Duodenal mucosa (tissue), 2 donors: ENCODE measurements around the gene B3GALT6.
"Not testable (repeated sequence)": the region's sequence is repeated elsewhere in the genome, so short reads cannot be mapped to it uniquely, and the experiment has no call there.

ENCODE experiments used
- H3K27ac ChIP-seq: one replicate; pipeline ENCODE4 v1.7.0; 2013; ENCODE audit warnings: low read depth, low read length
- H3K27me3 ChIP-seq, 2 donors: one replicate each; pipeline ENCODE4 v1.7.0; 2013; ENCODE audit warnings: low read length in 2 of 2, control low read depth in 1 of 2; ENCODE audit not compliant: insufficient read depth in 2 of 2, control insufficient read depth in 1 of 2
- H3K36me3 ChIP-seq, 2 donors: one replicate each; pipeline ENCODE4 v1.7.0; 2013; ENCODE audit warnings: low read length in 2 of 2, control low read depth in 1 of 2; ENCODE audit not compliant: insufficient read depth in 2 of 2, control insufficient read depth in 1 of 2
- H3K4me1 ChIP-seq, 2 donors: one replicate each; pipeline ENCODE4 v1.7.0; 2013; ENCODE audit warnings: low read length in 2 of 2, control low read depth in 1 of 2; ENCODE audit not compliant: insufficient read depth in 2 of 2, control insufficient read depth in 1 of 2
- H3K4me3 ChIP-seq, 2 donors: one replicate each; pipeline ENCODE4 v1.7.0; 2013; ENCODE audit warnings: low read length in 2 of 2, low read depth in 1 of 2
- H3K9ac ChIP-seq, 2 donors: one replicate each; pipeline ENCODE4 v1.7.0; 2013; ENCODE audit warnings: low read length in 2 of 2, low read depth in 1 of 2
- H3K9me3 ChIP-seq, 2 donors: one replicate each; pipeline ENCODE4 v1.7.0; 2013; ENCODE audit warnings: low read length in 2 of 2, control low read depth in 1 of 2; ENCODE audit not compliant: control insufficient read depth in 1 of 2

Gene B3GALT6

GRCh38 chr1:1195726-1196125 lies 36.3 kb upstream of the B3GALT6 start:
- not testable (repeated sequence) for H3K36me3 ChIP-seq, H3K9ac ChIP-seq, H3K27ac ChIP-seq, H3K4me1 ChIP-seq, H3K9me3 ChIP-seq, H3K27me3 ChIP-seq, H3K4me3 ChIP-seq

- no peak overlapping the region for H3K9ac ChIP-seq
- peaks cover 0 to 5% of the 10 kb centered on the region in 2 donors for H3K9me3 ChIP-seq
- H3K27ac ChIP-seq: no peak overlapping the region
- no peak overlapping the region for H3K4me3 ChIP-seq
- no peaks in the 10 kb centered on the region for H3K4me1 ChIP-seq
- H3K27me3 ChIP-seq: peaks cover 4 to 9% of the 10 kb centered on the region in 2 donors
- no peaks in the 10 kb centered on the region for H3K36me3 ChIP-seq
Observed at GRCh38 chr1:1196431-1197187, 35.4 kb upstream of the B3GALT6 start.

- H3K36me3 ChIP-seq: no peaks in the 10 kb centered on the region
Observed at GRCh38 chr1:1197188-1197500, 34.9 kb upstream of the B3GALT6 start.

GRCh38 chr1:1197551-1198422 lies 34.2 kb upstream of the B3GALT6 start:
- H3K4me3 ChIP-seq: no peak overlapping the region
- no peak overlapping the region for H3K27ac ChIP-seq
- no peaks in the 10 kb centered on the region for H3K36me3 ChIP-seq
- no peaks in the 10 kb centered on the region for H3K4me1 ChIP-seq
- no peak overlapping the region for H3K9ac ChIP-seq
- H3K9me3 ChIP-seq: peaks cover 0 to 5% of the 10 kb centered on the region in 2 donors
- H3K27me3 ChIP-seq: peaks cover 4 to 9% of the 10 kb centered on the region in 2 donors

More at GRCh38 chr1:1197188-1197500, 34.9 kb upstream of the B3GALT6 start:
- no peak overlapping the region for H3K9ac ChIP-seq
- no peak overlapping the region for H3K27ac ChIP-seq
- H3K27me3 ChIP-seq: peaks cover 4 to 9% of the 10 kb centered on the region in 2 donors
- H3K4me1 ChIP-seq: no peaks in the 10 kb centered on the region
- H3K4me3 ChIP-seq: no peak overlapping the region
- H3K9me3 ChIP-seq: peaks cover 0 to 5% of the 10 kb centered on the region in 2 donors

GRCh38 chr1:1198423-1199140 lies 33.5 kb upstream of the B3GALT6 start:
- Histone ChIP-seq H3K27ac (no peak overlapping the region), H3K4me1 (no peaks in the 10 kb centered on the region)

GRCh38 chr1:1199141-1199960 lies 32.7 kb upstream of the B3GALT6 start:
- no peak overlapping the region for H3K9ac ChIP-seq
- H3K9me3 ChIP-seq: peaks cover 0 to 5% of the 10 kb centered on the region in 2 donors
- no peak overlapping the region for H3K27ac ChIP-seq
- H3K27me3 ChIP-seq: peaks cover 7 to 9% of the 10 kb centered on the region in 2 donors
- no peak overlapping the region for H3K4me3 ChIP-seq
- no peaks in the 10 kb centered on the region for H3K36me3 ChIP-seq
- no peaks in the 10 kb centered on the region for H3K4me1 ChIP-seq

More at GRCh38 chr1:1198423-1199140, 33.5 kb upstream of the B3GALT6 start:
- Histone ChIP-seq H3K27me3 (peaks cover 4 to 9% of the 10 kb centered on the region in 2 donors), H3K4me3 (no peak overlapping the region), H3K9ac (no peak overlapping the region), H3K9me3 (peaks cover 0 to 5% of the 10 kb centered on the region in 2 donors), H3K36me3 (no peaks in the 10 kb centered on the region)

GRCh38 chr1:1199961-1200875 lies 31.8 kb upstream of the B3GALT6 start:
- H3K9me3 ChIP-seq: no peaks in the 10 kb centered on the region
- no peak overlapping the region for H3K4me3 ChIP-seq
- peaks cover 9 to 13% of the 10 kb centered on the region in 2 donors for H3K27me3 ChIP-seq
- H3K27ac ChIP-seq: no peak overlapping the region
- H3K9ac ChIP-seq: no peak overlapping the region
- no peaks in the 10 kb centered on the region for H3K4me1 ChIP-seq
- no peaks in the 10 kb centered on the region for H3K36me3 ChIP-seq

GRCh38 chr1:1200876-1201810 lies 30.9 kb upstream of the B3GALT6 start:
- no peak overlapping the region for H3K27ac ChIP-seq
- H3K4me3 ChIP-seq: no peak overlapping the region
- no peak overlapping the region for H3K9ac ChIP-seq
- H3K27me3 ChIP-seq: peaks cover 16 to 17% of the 10 kb centered on the region in 2 donors
- no peaks in the 10 kb centered on the region for H3K9me3 ChIP-seq
- no peaks in the 10 kb centered on the region for H3K36me3 ChIP-seq
- peaks cover 0 to 3% of the 10 kb centered on the region in 2 donors for H3K4me1 ChIP-seq
